Liver (tissue), 9 donors: ENCODE measurements around the gene FREY1. TPM values are rescaled to one million over a fixed set of nuclear protein-coding genes. Genes with fewer than 3 reads are reported as not detected.

Experiments
- DNase-seq: peaks from one replicate; pipeline ENCODE4 v3.0.0-alpha.2; 2017; ENCODE audit warnings: low spot score
- H3K27ac ChIP-seq, 2 donors: one replicate each; pipeline ENCODE4 v1.7.0; 2013; ENCODE audit warnings: inconsistent platforms in 2 of 2, low read length in 2 of 2, control low read depth in 1 of 2, low read depth in 1 of 2, mild to moderate bottlenecking in 1 of 2
- H3K27me3 ChIP-seq, 4 donors: one replicate each; pipeline versions ENCODE4 v1.6.1 to v1.7.0; 2013; ENCODE audit warnings: low read length in 3 of 4, inconsistent platforms in 1 of 4, mild to moderate bottlenecking in 1 of 4, moderate library complexity in 1 of 4; ENCODE audit not compliant: control insufficient read depth in 4 of 4, insufficient read depth in 4 of 4
- H3K36me3 ChIP-seq, 4 donors: one replicate each; pipeline versions ENCODE4 v1.6.1 to v1.7.0; 2013; ENCODE audit warnings: low read length in 3 of 4, mild to moderate bottlenecking in 3 of 4, low read depth in 1 of 4, moderate library complexity in 1 of 4; ENCODE audit not compliant: control insufficient read depth in 4 of 4, insufficient read depth in 3 of 4
- H3K4me1 ChIP-seq, 4 donors: one replicate each; pipeline versions ENCODE4 v1.6.1 to v1.7.0; 2013; ENCODE audit warnings: low read length in 3 of 4, mild to moderate bottlenecking in 3 of 4, moderate library complexity in 1 of 4; ENCODE audit not compliant: control insufficient read depth in 4 of 4, insufficient read depth in 4 of 4
- H3K4me3 ChIP-seq, 3 donors: one replicate each; pipeline versions ENCODE4 v1.6.1 to v1.7.0; 2013; ENCODE audit warnings: low read length in 3 of 3, control low read depth in 1 of 3, low read depth in 1 of 3, mild to moderate bottlenecking in 1 of 3
- H3K9ac ChIP-seq, 2 donors: one replicate each; pipeline ENCODE4 v1.7.0; 2013; ENCODE audit warnings: low read length in 2 of 2, mild to moderate bottlenecking in 2 of 2, moderate library complexity in 2 of 2, control low read depth in 1 of 2, low read depth in 1 of 2
- H3K9me3 ChIP-seq, 4 donors: one replicate each; pipeline versions ENCODE4 v1.6.1 to v1.7.0; 2013; ENCODE audit warnings: low read length in 3 of 4; ENCODE audit not compliant: control insufficient read depth in 4 of 4
- CTCF ChIP-seq: fragments of 150-350 bp; IDR thresholded peaks from 2 replicates; pipeline ENCODE4 v1.5.1; 2017; ENCODE audit warnings: improper control_type of control experiment, low read depth, low read length; ENCODE audit not compliant: missing input control
- EGR1 ChIP-seq, 2 donors: IDR thresholded peaks; 2 replicates each; pipeline ENCODE4 v1.6.1; 2016 to 2018; ENCODE audit warnings: antibody characterized with exemption in 2 of 2, low read depth in 2 of 2
- FOXA1 ChIP-seq: IDR thresholded peaks from 2 replicates; pipeline ENCODE4 v1.6.1; 2016; ENCODE audit warnings: antibody characterized with exemption
- FOXA2 ChIP-seq: IDR thresholded peaks from 2 replicates; pipeline ENCODE4 v1.6.1; 2016; ENCODE audit warnings: antibody characterized with exemption
- GABPA ChIP-seq, 2 donors: IDR thresholded peaks in 1 of 2; conservative IDR thresholded peaks in 1 of 2; 2 replicates each; pipeline ENCODE4 v1.6.1; 2016; ENCODE audit warnings: antibody characterized with exemption in 2 of 2, mild to moderate bottlenecking in 1 of 2, moderate library complexity in 1 of 2
- HNF4A ChIP-seq, 2 donors: conservative IDR thresholded peaks; 2 replicates each; pipeline ENCODE4 v1.6.1; 2016; ENCODE audit warnings: antibody characterized with exemption in 2 of 2, mild to moderate bottlenecking in 2 of 2
- HNF4G ChIP-seq: IDR thresholded peaks from 2 replicates; pipeline ENCODE4 v1.6.1; 2016; ENCODE audit warnings: antibody characterized with exemption
- JUND ChIP-seq, 2 donors: IDR thresholded peaks; 2 replicates each; pipeline ENCODE4 v1.6.1; 2016; ENCODE audit warnings: antibody characterized with exemption in 2 of 2
- NR2F2 ChIP-seq: IDR thresholded peaks from 2 replicates; pipeline ENCODE4 v1.6.1; 2016; ENCODE audit warnings: antibody characterized with exemption
- RAD21 ChIP-seq, 2 donors: IDR thresholded peaks; 2 replicates each; pipeline ENCODE4 v1.6.1; 2016; ENCODE audit warnings: antibody characterized with exemption in 2 of 2, mild to moderate bottlenecking in 2 of 2
- REST ChIP-seq: IDR thresholded peaks from 2 replicates; pipeline ENCODE4 v1.6.1; 2016; ENCODE audit warnings: antibody characterized with exemption, mild to moderate bottlenecking
- RXRA ChIP-seq, 2 donors: IDR thresholded peaks; 2 replicates each; pipeline ENCODE4 v1.6.1; 2017 to 2018; ENCODE audit warnings: antibody characterized with exemption in 2 of 2, mild to moderate bottlenecking in 1 of 2
- SP1 ChIP-seq: IDR thresholded peaks from 2 replicates; pipeline ENCODE4 v1.6.1; 2018; ENCODE audit warnings: antibody characterized with exemption, mild to moderate bottlenecking
- TAF1 ChIP-seq: conservative IDR thresholded peaks from 2 replicates; pipeline ENCODE4 v1.6.1; 2016; ENCODE audit warnings: antibody characterized with exemption, mild to moderate bottlenecking
- YY1 ChIP-seq: IDR thresholded peaks from 2 replicates; pipeline ENCODE4 v1.6.1; 2016; ENCODE audit warnings: antibody characterized with exemption, mild to moderate bottlenecking
- ZBTB33 ChIP-seq: IDR thresholded peaks from 2 replicates; pipeline ENCODE4 v1.6.1; 2016; ENCODE audit warnings: antibody characterized with exemption
- WGBS: extraction: QIAGEN DNeasy Blood & Tissue Kit; methylation state at CpG from one replicate; pipeline ENCODE4 v1.1.7; 2013; 5-methylcytosine and 5-hydroxymethylcytosine counted together
- polyA plus RNA-seq, 2 donors: library from polyadenylated mRNA; stranded (reverse) in 1 of 2; unstranded in 1 of 2; fragments of 200-250 nt in 1 of 2; fragments of >200 nt in 1 of 2; fragmentation: Nextera tagmentation in 1 of 2; extraction: Ambion mirVana in 1 of 2; gene quantifications; one replicate each; pipeline versions ENCODE4 v1.2.1 to v1.2.3, GENCODE V29; 2013 to 2015
- total RNA-seq, 2 donors: library from RNA; depleted of rRNA; stranded (reverse); fragments of >200 nt; gene quantifications; one replicate each; pipeline ENCODE4 v1.2.3, GENCODE V29; 2014
- TF ChIP-seq, protein P1 (sequence below): IDR thresholded peaks from 2 replicates; pipeline ENCODE4 v1.6.1; 2016; ENCODE audit warnings: antibody characterized with exemption
- TF ChIP-seq, protein P2 (sequence below): IDR thresholded peaks from 2 replicates; pipeline ENCODE4 v1.6.1; 2016; ENCODE audit warnings: antibody characterized with exemption
- donor health status: healthy.
- donor health status: healthy.
- donor health status: healthy.
- donor health status: healthy.
- donor health status: healthy.

Gene FREY1
- total and polyA plus RNA-seq, 4 donors = 0.18 to 2.1 (median 0.75) TPM; not detected in 1

DNA sequence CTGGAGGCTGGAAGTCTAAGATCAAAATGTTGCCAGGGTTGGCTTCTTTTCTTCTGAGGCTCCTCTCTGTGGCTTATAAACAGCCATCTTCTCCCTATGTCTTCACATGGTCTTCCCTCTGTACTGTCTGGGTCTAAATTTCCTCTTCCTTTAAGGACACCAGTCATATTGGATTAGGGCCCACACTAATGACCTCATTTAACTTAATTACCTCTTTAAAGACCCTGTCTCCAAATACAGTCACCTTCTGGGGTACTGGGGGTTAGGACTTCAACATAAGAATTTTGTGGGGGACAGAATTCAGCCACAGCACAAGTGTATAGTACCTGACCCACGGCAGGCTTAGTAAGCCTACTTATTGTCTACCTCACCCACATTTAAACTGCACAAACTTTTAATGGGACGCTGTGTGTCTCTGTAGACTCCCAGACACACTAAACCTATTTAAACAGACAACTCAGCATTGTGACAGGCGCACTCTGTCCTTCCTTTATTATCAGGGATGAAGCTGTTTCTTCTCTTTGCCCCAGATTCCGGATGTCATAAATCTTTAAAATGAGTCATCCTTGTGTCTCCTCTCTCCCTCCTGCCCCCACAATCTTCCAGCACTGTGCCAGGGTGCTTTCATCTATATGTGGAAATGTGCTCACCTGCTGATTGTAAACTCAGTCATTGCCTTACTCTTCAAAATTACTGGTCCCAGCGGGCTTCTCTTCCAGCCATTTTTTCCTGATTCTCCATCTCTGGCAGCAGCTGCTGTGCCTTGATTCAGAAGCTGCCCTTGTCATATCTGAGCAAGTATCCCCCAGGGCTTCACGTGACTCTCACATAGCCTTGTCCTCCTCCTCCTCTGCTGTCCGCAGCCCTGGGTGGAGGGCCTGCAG is 27.0 kb downstream of the FREY1 start:
- no peak overlapping the region for H3K9ac ChIP-seq
- H3K4me3 ChIP-seq = no peak overlapping the region
- no peaks in the 10 kb centered on the region for H3K27me3 ChIP-seq
- no peaks in the 10 kb centered on the region for H3K9me3 ChIP-seq
- H3K36me3 ChIP-seq = peaks cover 12 to 76% (median 64%) of the 10 kb centered on the region in 4 donors
- 91% methylated on average over 7 of the region's 7 CpGs for WGBS
- no peak for DNase-seq
- H3K27ac ChIP-seq = no peak overlapping the region
- TF ChIP-seq FOXA1 = no peak
- no peak for TF ChIP-seq TAF1
- TF ChIP-seq, protein P1, sequence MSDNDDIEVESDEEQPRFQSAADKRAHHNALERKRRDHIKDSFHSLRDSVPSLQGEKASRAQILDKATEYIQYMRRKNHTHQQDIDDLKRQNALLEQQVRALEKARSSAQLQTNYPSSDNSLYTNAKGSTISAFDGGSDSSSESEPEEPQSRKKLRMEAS = no peak
- TF ChIP-seq REST = no peak
- no peak for TF ChIP-seq NR2F2
- TF ChIP-seq GABPA (IDR thresholded peaks at IDR 0.05 in 1 of 2, conservative IDR thresholded peaks at IDR 0.05 in 1 of 2) = no peak
- no peak for TF ChIP-seq ZBTB33
- TF ChIP-seq HNF4G = no peak
- no peak for TF ChIP-seq FOXA2
- TF ChIP-seq RXRA (IDR thresholded peaks at IDR 0.05) = no peak
- no peak for TF ChIP-seq RAD21 (IDR thresholded peaks at IDR 0.05)
- TF ChIP-seq YY1 = no peak
- TF ChIP-seq, protein P2, sequence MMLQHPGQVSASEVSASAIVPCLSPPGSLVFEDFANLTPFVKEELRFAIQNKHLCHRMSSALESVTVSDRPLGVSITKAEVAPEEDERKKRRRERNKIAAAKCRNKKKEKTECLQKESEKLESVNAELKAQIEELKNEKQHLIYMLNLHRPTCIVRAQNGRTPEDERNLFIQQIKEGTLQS = no peak
- TF ChIP-seq EGR1 (IDR thresholded peaks at IDR 0.05; ENCODE audit: low read depth in 2 of 2) = no peak
- no peak for TF ChIP-seq JUND (IDR thresholded peaks at IDR 0.05)
- TF ChIP-seq SP1 = no peak
- no peak for TF ChIP-seq HNF4A (conservative IDR thresholded peaks at IDR 0.05)
- no peak for TF ChIP-seq CTCF
- H3K4me1 ChIP-seq = peaks cover 0 to 2% (median 0%) of the 10 kb centered on the region in 4 donors
